H1 (cell line): ENCODE data around the gene MMADHC. TPM values are rescaled to one million over a fixed set of nuclear protein-coding genes. Genes with fewer than 3 reads are reported as not detected.
A peak's percentile ranks its signal among the peaks of the same experiment; 100 is the strongest.

Experiments used
- CTCF ChIA-PET: fragments of 300-600 bp; sonication (Branson Sonifier 250); formaldehyde crosslinking; loops from one replicate; lab custom pipeline; 2021; ENCODE audit not compliant: partially characterized antibody; lab: Charles Lee
- POLR2A ChIA-PET: fragments of 300-600 bp; sonication (Branson Sonifier 250); formaldehyde crosslinking; loops from one replicate; lab custom pipeline; 2021; ENCODE audit warnings: inconsistent platforms; ENCODE audit not compliant: partially characterized antibody; lab: Charles Lee
- DNase-seq, 2 experiments: peaks; one replicate each; pipeline versions ENCODE4 v3.0.0 to v3.0.0-alpha.2; 2010 to 2022; ENCODE audit warnings: low spot score in 2 of 2, low read depth in 1 of 2, mixed read lengths in 1 of 2
- FAIRE-seq: peaks from 2 replicates; lab custom pipeline; 2011; peaks lifted over from hg19 to GRCh38; lab: Jason Lieb, UNC
- H2AFZ ChIP-seq: 2 replicates; pipeline ENCODE4 v1.8.1; 2012; ENCODE audit warnings: low read length, inconsistent platforms
- H2AK5ac ChIP-seq: 2 replicates; pipeline ENCODE4 v1.6.1; 2013; ENCODE audit warnings: low read depth, low read length
- H2BK120ac ChIP-seq: replicated peaks from 2 replicates; pipeline ENCODE3; 2013; ENCODE audit warnings: low read depth, low read length, inconsistent platforms
- H2BK12ac ChIP-seq: 2 replicates; pipeline ENCODE4 v1.6.1; 2013; ENCODE audit warnings: low read depth, low read length
- H2BK15ac ChIP-seq: 2 replicates; pipeline ENCODE4 v1.6.1; 2013; ENCODE audit warnings: low read length
- H2BK20ac ChIP-seq: 2 replicates; pipeline ENCODE4 v1.6.1; 2013; ENCODE audit warnings: low read length
- H2BK5ac ChIP-seq: 2 replicates; pipeline ENCODE4 v1.6.1; 2013; ENCODE audit warnings: low read depth, low read length
- H3K14ac ChIP-seq: 2 replicates; pipeline ENCODE4 v1.6.1; 2013; ENCODE audit warnings: inconsistent platforms; ENCODE audit not compliant: insufficient read length
- H3K18ac ChIP-seq: 2 replicates; pipeline ENCODE4 v1.6.1; 2013; ENCODE audit warnings: low read length; ENCODE audit errors: extremely low read depth
- H3K23ac ChIP-seq: 2 replicates; pipeline ENCODE4 v1.6.1; 2013; ENCODE audit warnings: inconsistent platforms; ENCODE audit not compliant: insufficient read length
- H3K23me2 ChIP-seq: 2 replicates; pipeline ENCODE4 v1.6.1; 2013; ENCODE audit warnings: low read depth, low read length
- H3K27ac ChIP-seq: 2 replicates; pipeline ENCODE4 v1.6.1; 2011; ENCODE audit warnings: low read depth, low read length, inconsistent platforms
- H3K27me3 ChIP-seq, 4 experiments: replicated peaks in 1 of 4; 1 replicate in 1 of 4; 2 replicates in 3 of 4; pipeline versions ENCODE4 v1.6.1 to v1.8.1; 2011 to 2013; ENCODE audit warnings: low read length in 3 of 4, mild to moderate bottlenecking in 3 of 4, inconsistent platforms in 2 of 4, mixed read lengths in 2 of 4, moderate library complexity in 1 of 4; ENCODE audit not compliant: control insufficient read depth in 3 of 4, insufficient read depth in 3 of 4; ENCODE audit errors: extremely low read depth in 1 of 4
- H3K36me3 ChIP-seq, 4 experiments: 2 replicates each; pipeline versions ENCODE4 v1.6.1 to v1.8.1; 2011 to 2013; ENCODE audit warnings: mild to moderate bottlenecking in 4 of 4, low read length in 3 of 4, moderate library complexity in 2 of 4, control low read depth in 1 of 4, inconsistent platforms in 1 of 4; ENCODE audit not compliant: insufficient read depth in 4 of 4, control insufficient read depth in 2 of 4
- H3K4ac ChIP-seq: replicated peaks from 2 replicates; pipeline ENCODE3; 2013; ENCODE audit warnings: low read length, low read depth, mixed read lengths, inconsistent platforms; ENCODE audit not compliant: insufficient read length
- H3K4me1 ChIP-seq, 4 experiments: replicated peaks in 1 of 4; 1 replicate in 1 of 4; 2 replicates in 3 of 4; pipeline versions ENCODE4 v1.6.1 to v1.8.1; 2011 to 2013; ENCODE audit warnings: low read length in 3 of 4, inconsistent platforms in 2 of 4, mixed read lengths in 1 of 4; ENCODE audit not compliant: insufficient read depth in 4 of 4, control insufficient read depth in 3 of 4
- H3K4me2 ChIP-seq, 2 experiments: 2 replicates each; pipeline versions ENCODE4 v1.6.1 to v1.8.1; 2011 to 2013; ENCODE audit warnings: low read depth in 2 of 2, low read length in 2 of 2, control low read depth in 1 of 2, inconsistent platforms in 1 of 2, mild to moderate bottlenecking in 1 of 2; ENCODE audit not compliant: insufficient read depth in 1 of 2
- H3K4me3 ChIP-seq, 4 experiments: fragments of 200-600, 300-600 bp in 1 of 4; sonication (generic), shearing (Covaris generic), sonication (Bioruptor Twin) in 1 of 4; 2 replicates each; pipeline versions ENCODE4 v1.5.1 to v1.8.1; 2011 to 2016; ENCODE audit warnings: low read length in 4 of 4, low read depth in 3 of 4, control low read depth in 2 of 4, inconsistent platforms in 2 of 4, mild to moderate bottlenecking in 2 of 4, mixed read lengths in 1 of 4, moderate library complexity in 1 of 4; ENCODE audit not compliant: insufficient read depth in 2 of 4; ENCODE audit errors: extremely low read depth in 1 of 4
- H3K56ac ChIP-seq: replicated peaks from 2 replicates; pipeline ENCODE3; 2013; ENCODE audit warnings: low read depth, mild to moderate bottlenecking, mixed read lengths, low read length, inconsistent platforms; ENCODE audit not compliant: insufficient read length
- H3K79me1 ChIP-seq: 2 replicates; pipeline ENCODE4 v1.6.1; 2013; ENCODE audit warnings: low read depth, low read length, control low read depth
- H3K79me2 ChIP-seq, 2 experiments: 2 replicates each; pipeline versions ENCODE4 v1.6.1 to v1.8.1; 2012 to 2013; ENCODE audit warnings: low read length in 2 of 2, mild to moderate bottlenecking in 2 of 2, inconsistent platforms in 1 of 2; ENCODE audit not compliant: insufficient read depth in 2 of 2, control insufficient read depth in 1 of 2
- H3K9ac ChIP-seq, 4 experiments: replicated peaks in 1 of 4; 1 replicate in 1 of 4; 2 replicates in 3 of 4; pipeline versions ENCODE4 v1.6.1 to v1.8.1; 2011 to 2013; ENCODE audit warnings: low read depth in 3 of 4, low read length in 3 of 4, control low read depth in 2 of 4, mild to moderate bottlenecking in 2 of 4, moderate library complexity in 2 of 4, inconsistent platforms in 1 of 4; ENCODE audit errors: extremely low read depth in 1 of 4
- H3K9me3 ChIP-seq, 2 experiments: 2 replicates each; pipeline versions ENCODE4 v1.6.1 to v1.8.1; 2012 to 2013; ENCODE audit warnings: mild to moderate bottlenecking in 2 of 2, moderate library complexity in 2 of 2, control low read depth in 1 of 2, inconsistent platforms in 1 of 2, low read depth in 1 of 2, low read length in 1 of 2, mixed read lengths in 1 of 2; ENCODE audit not compliant: insufficient read depth in 2 of 2
- H4K20me1 ChIP-seq, 2 experiments: replicated peaks in 1 of 2; 2 replicates each; pipeline versions ENCODE3 to v1.8.1; 2011 to 2013; ENCODE audit warnings: inconsistent platforms in 2 of 2, low read length in 2 of 2, mild to moderate bottlenecking in 1 of 2; ENCODE audit not compliant: insufficient read depth in 2 of 2, control insufficient read depth in 1 of 2
- H4K5ac ChIP-seq: 2 replicates; pipeline ENCODE4 v1.6.1; 2013; ENCODE audit warnings: low read length, low read depth, mixed read lengths, inconsistent platforms; ENCODE audit not compliant: insufficient read length
- H4K8ac ChIP-seq: 2 replicates; pipeline ENCODE4 v1.8.0; 2013; ENCODE audit warnings: mild to moderate bottlenecking, moderate library complexity, low read length, inconsistent platforms; ENCODE audit not compliant: insufficient read depth; ENCODE audit errors: extremely low read depth
- H4K91ac ChIP-seq: replicated peaks from 2 replicates; pipeline ENCODE3; 2013; ENCODE audit warnings: low read length, mixed read lengths, inconsistent platforms; ENCODE audit not compliant: insufficient read length
- ASH2L ChIP-seq: fragments of 200-600, 300-600 bp; sonication (generic); IDR thresholded peaks from one replicate; pipeline ENCODE4 v1.7.1; 2017; ENCODE audit warnings: low read length
- NANOG ChIP-seq: IDR thresholded peaks from 2 replicates; pipeline ENCODE4 v1.6.1; 2011; ENCODE audit warnings: low read length, low read depth, mild to moderate bottlenecking, inconsistent platforms; ENCODE audit not compliant: insufficient read depth, poor library complexity, severe bottlenecking
- TAF7 ChIP-seq: optimal IDR thresholded peaks from 2 replicates; pipeline ENCODE3; 2011; ENCODE audit warnings: low read depth, mild to moderate bottlenecking, inconsistent platforms, low read length, moderate library complexity, borderline replicate concordance
- YY1 ChIP-seq: IDR thresholded peaks from 2 replicates; pipeline ENCODE4 v1.6.1; 2011; ENCODE audit warnings: low read depth, mild to moderate bottlenecking, low read length
- WGBS, 2 experiments: shearing (Covaris generic) in 1 of 2; methylation state at CpG; one replicate each; pipeline versions ENCODE4 v1.1.6 to v1.1.7; 2013 to 2015; ENCODE audit warnings: low lambda C conversion rate in 2 of 2, mixed read lengths in 2 of 2, inconsistent platforms in 1 of 2, low coverage in 1 of 2, missing lambda C conversion rate in 1 of 2; ENCODE audit not compliant: insufficient replicate concordance in 2 of 2, insufficient coverage in 1 of 2, insufficient read length in 1 of 2; ENCODE audit errors: extremely low coverage in 1 of 2, missing lambda C conversion rate in 1 of 2; 5-methylcytosine and 5-hydroxymethylcytosine counted together
- polyA plus RNA-seq, 7 experiments: library from polyadenylated mRNA; depleted of rRNA in 3 of 7; stranded (reverse) in 5 of 7; unstranded in 2 of 7; fragments of >200 nt in 5 of 7; fragments of 200-250 nt in 2 of 7; gene quantifications; 1 replicate in 5 of 7; 2 replicates in 1 of 7; 4 replicates in 1 of 7; pipeline versions ENCODE4 v1.2.1 to v1.2.3, GENCODE V29; 2011 to 2013; ENCODE audit warnings: missing spikeins in 2 of 7, mixed read lengths in 2 of 7
- total RNA-seq: library from RNA; stranded (reverse); fragmentation: NEBNext Ultra II Directional; extraction: Animal tissue kit (Norgen Biotek cat#: 25700); gene quantifications from 2 replicates; pipeline ENCODE4 v1.2.1, GENCODE V29; 2021

The MMADHC gene
- total and polyA plus RNA-seq, 2 of the 8 experiments (the other 6 are each of a cell fraction or from before 2014, with no cell fraction given): 61.1 to 130 TPM

- Histone ChIP-seq H3K79me1 (no peaks in the 10 kb centered on the region), H3K27me3 (no peaks in the 10 kb centered on the region), H3K9me3 (no peaks in the 10 kb centered on the region), H2BK15ac (no peak overlapping the region), H2BK120ac (no peak overlapping the region), H4K5ac (no peak overlapping the region), H4K8ac (no peak overlapping the region), H3K18ac (no peak overlapping the region), H3K56ac (no peak overlapping the region), H2BK20ac (no peak overlapping the region), H3K9ac (no peak overlapping the region), H3K4me3 (peak overlapping the region; percentile 87 to 99 (median 98); a peak in 7 of 8 replicates), H4K20me1 (no peaks in the 10 kb centered on the region), H3K4me2 (peak overlapping the region; percentile 73 to 77), H2AK5ac (no peak overlapping the region), H3K23ac (no peak overlapping the region), H3K79me2 (peaks cover 4 to 49% of the 10 kb centered on the region in 2 experiments), H3K4me1 (peaks cover 0 to 4% (median 0%) of the 10 kb centered on the region in 4 experiments; a peak in 2 of 7 replicates), H3K4ac (no peak overlapping the region), H2BK12ac (no peak overlapping the region), H3K27ac (no peak overlapping the region), H2BK5ac (no peak overlapping the region), H3K14ac (no peak overlapping the region), H2AFZ (no peak overlapping the region), H3K36me3 (peaks cover 4 to 36% (median 8%) of the 10 kb centered on the region in 4 experiments; a peak in 7 of 8 replicates), H3K23me2 (peaks cover 2% of the 10 kb centered on the region; the same call in 1 of the 2 replicates), H4K91ac (no peak overlapping the region)
- POLR2A ChIA-PET: interaction anchor here (1.9 kb wide), 1 partner anchor 9 kb away, joined by 9 read pairs; no protein-coding TSS in a partner anchor
- WGBS, 2 experiments: 74% methylated on average over 3 of the region's 3 CpGs; no CpG with 5 or more reads in 1 of the 2 experiments
- FAIRE-seq (no peak), DNase-seq (no peak)
- CTCF ChIA-PET: interaction anchor here (0.5 to 1.2 kb wide), 3 partner anchors 14 to 564 kb away, joined by 3 to 4 read pairs (median 3); no protein-coding TSS in a partner anchor
- TF ChIP-seq YY1 (no peak), ASH2L (no peak), TAF7 (no peak), NANOG (no peak)
These were observed 1.5 kb downstream of the MMADHC start for GRCh38 chr2:149586063-149586462.
